ENCODE measurements around the gene PEAR1. TPM values are rescaled to one million over a fixed set of nuclear protein-coding genes. Genes with fewer than 3 reads are reported as not detected.

The PEAR1 gene
- polyA plus RNA-seq, 1 of the 3 experiments (the other 2 are of a cell fraction): 1.2 TPM

DNA sequence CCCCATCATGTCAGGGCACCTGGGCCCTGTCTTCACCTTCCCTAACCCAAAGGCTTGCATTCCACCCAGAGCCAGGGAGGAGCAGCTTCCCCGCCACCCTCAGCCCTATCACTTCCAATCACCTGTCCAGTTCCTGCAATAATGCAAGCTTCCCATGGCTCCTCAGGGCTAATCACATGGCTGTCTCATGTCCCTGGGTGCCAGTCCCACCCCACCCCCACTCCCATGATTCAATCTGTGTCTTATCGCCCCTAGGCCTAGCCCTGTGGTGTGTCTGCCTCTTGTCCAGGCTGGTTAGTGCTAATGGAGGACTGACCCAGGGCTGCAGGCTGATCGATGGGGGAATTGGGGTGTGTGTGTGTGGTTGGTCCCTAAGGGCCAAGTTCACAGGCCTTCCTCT, 11.0 kb upstream of the PEAR1 start:
- Histone ChIP-seq H3K27ac (ENCODE audit: low read depth in 2 of 2, low read length in 1 of 2) (no peak overlapping the region), H4K20me1 (ENCODE audit: insufficient read depth) (no peaks in the 10 kb centered on the region), H3K79me2 (ENCODE audit: insufficient read depth) (no peaks in the 10 kb centered on the region), H3K9me3 (no peaks in the 10 kb centered on the region), H3K9me2 (no peaks in the 10 kb centered on the region), H3K36me3 (replicated peaks in 1 of 2; ENCODE audit: control insufficient read depth in 1 of 2, insufficient read depth in 2 of 2, low read length in 1 of 2) (no peaks in the 10 kb centered on the region), H3K4me2 (no peak overlapping the region), H3F3A (replicated peaks; ENCODE audit: insufficient read depth) (no peaks in the 10 kb centered on the region), H3K4me1 (ENCODE audit: control insufficient read depth in 1 of 2, insufficient read depth in 2 of 2, low read depth in 1 of 2, low read length in 1 of 2) (peaks cover 0 to 49% of the 10 kb centered on the region in 2 experiments; a peak in 1 of 4 replicates), H2AFZ (ENCODE audit: low read depth) (no peak overlapping the region), H3K27me3 (ENCODE audit: insufficient read depth) (no peaks in the 10 kb centered on the region; the same call in 1 of the 2 replicates), H3K4me3 (ENCODE audit: low read depth in 2 of 2, low read length in 1 of 2) (no peak overlapping the region), H3K9ac (no peak overlapping the region)
- TF ChIP-seq EP300 (IDR thresholded peaks at IDR 0.05; ENCODE audit: borderline replicate concordance in 1 of 2, low read depth in 1 of 2, low read length in 1 of 2) (peak in 1 of 2 experiments; percentile 37; a peak in 1 of 4 replicates), GATA2 (CRISPR knock-in tag; IDR thresholded peaks at IDR 0.05) (peak; percentile 62)
- TF ChIP-seq, protein P1, sequence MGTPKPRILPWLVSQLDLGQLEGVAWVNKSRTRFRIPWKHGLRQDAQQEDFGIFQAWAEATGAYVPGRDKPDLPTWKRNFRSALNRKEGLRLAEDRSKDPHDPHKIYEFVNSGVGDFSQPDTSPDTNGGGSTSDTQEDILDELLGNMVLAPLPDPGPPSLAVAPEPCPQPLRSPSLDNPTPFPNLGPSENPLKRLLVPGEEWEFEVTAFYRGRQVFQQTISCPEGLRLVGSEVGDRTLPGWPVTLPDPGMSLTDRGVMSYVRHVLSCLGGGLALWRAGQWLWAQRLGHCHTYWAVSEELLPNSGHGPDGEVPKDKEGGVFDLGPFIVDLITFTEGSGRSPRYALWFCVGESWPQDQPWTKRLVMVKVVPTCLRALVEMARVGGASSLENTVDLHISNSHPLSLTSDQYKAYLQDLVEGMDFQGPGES (IDR thresholded peaks at IDR 0.05; ENCODE audit: low read depth, low read length): no peak
- ChIA-PET CTCF (interaction anchor here (1.0 to 21.6 kb wide), 5 partner anchors 10 to 85 kb away, joined by 4 to 455 read pairs (median 191); partner anchors contain the start of genes INSRR and NTRK1), POLR2A (interaction anchor here (0.6 kb wide), 1 partner anchor 163 kb away, joined by 11 read pairs; no protein-coding TSS in a partner anchor)
- peak; percentile 74 for DNase-seq
- WGBS (ENCODE audit: low lambda C conversion rate): 68% methylated on average over 3 of the region's 3 CpGs

DNA sequence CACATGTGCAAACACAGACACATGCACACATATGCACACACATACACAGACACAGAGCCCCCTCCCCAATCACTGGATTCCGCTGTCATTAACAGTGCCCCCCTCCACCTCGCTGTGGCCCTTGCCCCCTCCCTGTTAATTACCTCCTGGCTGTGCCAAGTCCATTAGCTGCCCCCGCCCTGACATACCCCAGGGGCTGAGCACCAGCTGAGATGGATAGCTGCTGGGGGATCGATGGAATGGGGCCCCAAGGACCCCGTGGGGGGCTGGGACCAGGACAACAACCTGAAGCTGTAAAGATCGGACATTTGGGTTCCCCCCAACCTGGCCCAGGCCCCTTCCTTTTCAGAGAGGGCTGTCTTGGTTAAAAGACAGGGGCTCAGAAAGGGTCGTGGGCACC, 9.6 kb upstream of the PEAR1 start:
- Histone ChIP-seq H3F3A (replicated peaks; ENCODE audit: insufficient read depth) (no peaks in the 10 kb centered on the region), H3K27me3 (ENCODE audit: insufficient read depth) (no peaks in the 10 kb centered on the region; the same call in 1 of the 2 replicates), H3K27ac (ENCODE audit: low read depth in 2 of 2, low read length in 1 of 2) (no peak overlapping the region; a peak in 1 of 4 replicates), H3K79me2 (ENCODE audit: insufficient read depth) (no peaks in the 10 kb centered on the region), H3K4me2 (no peak overlapping the region), H3K4me1 (ENCODE audit: control insufficient read depth in 1 of 2, insufficient read depth in 2 of 2, low read depth in 1 of 2, low read length in 1 of 2) (peaks cover 0 to 52% of the 10 kb centered on the region in 2 experiments; a peak in 1 of 4 replicates), H3K9ac (no peak overlapping the region), H4K20me1 (ENCODE audit: insufficient read depth) (no peaks in the 10 kb centered on the region), H2AFZ (ENCODE audit: low read depth) (no peak overlapping the region), H3K9me2 (no peaks in the 10 kb centered on the region), H3K4me3 (ENCODE audit: low read depth in 2 of 2, low read length in 1 of 2) (no peak overlapping the region), H3K36me3 (replicated peaks in 1 of 2; ENCODE audit: control insufficient read depth in 1 of 2, insufficient read depth in 2 of 2, low read length in 1 of 2) (no peaks in the 10 kb centered on the region), H3K9me3 (no peaks in the 10 kb centered on the region)
- TF ChIP-seq MEF2A (IDR thresholded peaks at IDR 0.05; ENCODE audit: borderline replicate concordance, low read depth) (no peak), GABPA (IDR thresholded peaks at IDR 0.05; ENCODE audit: low read depth) (no peak), RFX5 (IDR thresholded peaks at IDR 0.05; ENCODE audit: low read length) (no peak), RAD21 (IDR thresholded peaks at IDR 0.05; ENCODE audit: low read length) (no peak)
- TF ChIP-seq, protein P2, sequence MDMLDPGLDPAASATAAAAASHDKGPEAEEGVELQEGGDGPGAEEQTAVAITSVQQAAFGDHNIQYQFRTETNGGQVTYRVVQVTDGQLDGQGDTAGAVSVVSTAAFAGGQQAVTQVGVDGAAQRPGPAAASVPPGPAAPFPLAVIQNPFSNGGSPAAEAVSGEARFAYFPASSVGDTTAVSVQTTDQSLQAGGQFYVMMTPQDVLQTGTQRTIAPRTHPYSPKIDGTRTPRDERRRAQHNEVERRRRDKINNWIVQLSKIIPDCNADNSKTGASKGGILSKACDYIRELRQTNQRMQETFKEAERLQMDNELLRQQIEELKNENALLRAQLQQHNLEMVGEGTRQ (IDR thresholded peaks at IDR 0.05; ENCODE audit: borderline replicate concordance, low read depth, low read length): no peak
- ChIA-PET POLR2A (interaction anchor here (1.2 to 1.4 kb wide), 2 partner anchors 22 to 45 kb away, joined by 3 to 9 read pairs; no protein-coding TSS in a partner anchor), CTCF (interaction anchor here (0.9 to 21.6 kb wide), 9 partner anchors 8 to 224 kb away, joined by 3 to 455 read pairs (median 156); partner anchors contain the start of genes INSRR, ISG20L2, METTL25B and NTRK1)
- DNase-seq: no peak
- 60% methylated on average over 7 of the region's 7 CpGs for WGBS (ENCODE audit: low lambda C conversion rate)
